ENCODE data around the gene TBL3. TPM values are rescaled to one million over a fixed set of nuclear protein-coding genes. Genes with fewer than 3 reads are reported as not detected.

TBL3 gene
- total and polyA plus RNA-seq, 2 donors (not counting 1 experiment from before 2014, with no cell fraction given): 31.9 to 52.2 TPM

DNA sequence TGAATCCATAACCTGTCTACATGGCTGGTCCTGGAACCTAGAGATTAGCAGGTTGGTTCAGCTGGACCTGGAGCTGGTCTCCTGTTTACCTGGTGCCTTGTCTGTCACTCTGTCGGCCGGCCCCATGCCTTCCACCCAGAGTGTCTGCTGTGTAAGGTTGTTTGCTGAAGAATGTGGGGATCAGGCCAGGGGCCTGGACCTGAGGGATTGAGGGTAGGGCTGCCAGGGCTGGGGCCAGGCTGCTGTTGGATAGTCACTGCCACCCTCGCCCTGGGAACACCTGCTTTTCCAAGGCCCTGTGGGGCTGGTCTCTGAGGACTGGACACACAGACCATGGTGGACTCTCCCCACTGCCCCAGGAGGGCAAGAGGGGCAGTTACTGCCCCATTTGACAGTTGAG, 56.3 kb downstream of the TBL3 start:
- Mint-ChIP-seq H3K4me3 (peak overlapping the region; percentile 55), H3K9me3 (ENCODE audit: insufficient read depth) (no peaks in the 10 kb centered on the region), H3K27ac (no peak overlapping the region), H3K27me3 (peaks cover 10% of the 10 kb centered on the region), H3K4me1 (peaks cover 11% of the 10 kb centered on the region)
- peaks cover 0 to 44% (median 16%) of the 10 kb centered on the region in 4 experiments for H3K27me3 ChIP-seq (replicated peaks in 1 of 4; ENCODE audit: control extremely low read depth in 1 of 4, control insufficient read depth in 3 of 4, insufficient read depth in 4 of 4, low read length in 3 of 4)
- peaks cover 0 to 13% (median 0%) of the 10 kb centered on the region in 3 donors for H3K9me3 ChIP-seq (ENCODE audit: control extremely low read depth in 1 of 3, control insufficient read depth in 2 of 3, insufficient read depth in 1 of 3, low read length in 2 of 3)
- 89% methylated on average over 3 of the region's 3 CpGs for WGBS (ENCODE audit: insufficient coverage)
- DNase-seq (no peak), ATAC-seq (ENCODE audit: low read depth) (no peak)
- intact Hi-C loops (cut with micrococcal nuclease): loop anchor here (10.0 kb wide), 2 partner anchors 227 to 477 kb away; partner anchors contain the start of gene ECI1
- no peaks in the 10 kb centered on the region for H3K36me3 ChIP-seq (replicated peaks in 1 of 2; ENCODE audit: control extremely low read depth in 1 of 2, control insufficient read depth in 1 of 2, extremely low read depth in 1 of 2, insufficient read depth in 2 of 2, low read length in 1 of 2)
- H3K4me1 ChIP-seq (ENCODE audit: control insufficient read depth in 2 of 2, insufficient read depth in 2 of 2, low read length in 2 of 2): peaks cover 18 to 23% of the 10 kb centered on the region in 2 donors
- H4K20me1 ChIP-seq (ENCODE audit: control insufficient read depth, insufficient read depth, low read length, poor library complexity, severe bottlenecking): no peaks in the 10 kb centered on the region
- no peak overlapping the region for H3K4me2 ChIP-seq (replicated peaks; ENCODE audit: low read depth, low read length, poor library complexity, severe bottlenecking)
- no peaks in the 10 kb centered on the region for H3K79me2 ChIP-seq (ENCODE audit: control insufficient read depth, insufficient read depth, low read length)
- CTCF ChIA-PET: interaction anchor here (0.6 to 2.2 kb wide), 6 partner anchors 11 to 473 kb away, joined by 3 to 9 read pairs (median 4); partner anchors contain the start of genes NTHL1, TRAF7 and TSC2
- POLR2A ChIA-PET: no interaction called here
- H3K4me3 ChIP-seq (ENCODE audit: control extremely low read depth in 1 of 5, extremely low read depth in 1 of 5, insufficient read depth in 1 of 5, low read depth in 2 of 5, low read length in 4 of 5): no peak overlapping the region
- H3K9ac ChIP-seq (ENCODE audit: low read length): no peak overlapping the region
- no peak overlapping the region for H3K27ac ChIP-seq (ENCODE audit: low read length in 2 of 2)
- no peak for TF ChIP-seq EZH2 (IDR thresholded peaks at IDR 0.05; ENCODE audit: borderline replicate concordance, insufficient read depth, low read depth, low read length, poor library complexity, severe bottlenecking)
- TF ChIP-seq, protein P1, sequence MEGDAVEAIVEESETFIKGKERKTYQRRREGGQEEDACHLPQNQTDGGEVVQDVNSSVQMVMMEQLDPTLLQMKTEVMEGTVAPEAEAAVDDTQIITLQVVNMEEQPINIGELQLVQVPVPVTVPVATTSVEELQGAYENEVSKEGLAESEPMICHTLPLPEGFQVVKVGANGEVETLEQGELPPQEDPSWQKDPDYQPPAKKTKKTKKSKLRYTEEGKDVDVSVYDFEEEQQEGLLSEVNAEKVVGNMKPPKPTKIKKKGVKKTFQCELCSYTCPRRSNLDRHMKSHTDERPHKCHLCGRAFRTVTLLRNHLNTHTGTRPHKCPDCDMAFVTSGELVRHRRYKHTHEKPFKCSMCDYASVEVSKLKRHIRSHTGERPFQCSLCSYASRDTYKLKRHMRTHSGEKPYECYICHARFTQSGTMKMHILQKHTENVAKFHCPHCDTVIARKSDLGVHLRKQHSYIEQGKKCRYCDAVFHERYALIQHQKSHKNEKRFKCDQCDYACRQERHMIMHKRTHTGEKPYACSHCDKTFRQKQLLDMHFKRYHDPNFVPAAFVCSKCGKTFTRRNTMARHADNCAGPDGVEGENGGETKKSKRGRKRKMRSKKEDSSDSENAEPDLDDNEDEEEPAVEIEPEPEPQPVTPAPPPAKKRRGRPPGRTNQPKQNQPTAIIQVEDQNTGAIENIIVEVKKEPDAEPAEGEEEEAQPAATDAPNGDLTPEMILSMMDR (IDR thresholded peaks at IDR 0.05): no peak
- no peak overlapping the region for H2AFZ ChIP-seq (ENCODE audit: insufficient read depth, low read depth, low read length, poor library complexity, severe bottlenecking)

GRCh38 chr16:2028620-2029220, 56.9 kb downstream of the TBL3 start:
- Mint-ChIP-seq H3K4me1 (peaks cover 8% of the 10 kb centered on the region), H3K27me3 (peaks cover 10% of the 10 kb centered on the region), H3K9me3 (ENCODE audit: insufficient read depth) (no peaks in the 10 kb centered on the region), H3K4me3 (no peak overlapping the region), H3K27ac (no peak overlapping the region)
- TF ChIP-seq, protein P1 (IDR thresholded peaks at IDR 0.05): no peak
- TF ChIP-seq EZH2 (IDR thresholded peaks at IDR 0.05; ENCODE audit: borderline replicate concordance, insufficient read depth, low read depth, low read length, poor library complexity, severe bottlenecking): no peak
- H2AFZ ChIP-seq (ENCODE audit: insufficient read depth, low read depth, low read length, poor library complexity, severe bottlenecking): no peak overlapping the region
- ChIA-PET CTCF (interaction anchor here (0.6 to 2.2 kb wide), 4 partner anchors 12 to 473 kb away, joined by 3 to 9 read pairs (median 4); partner anchors contain the start of gene TRAF7), POLR2A (no interaction called here)
- intact Hi-C loops (cut with micrococcal nuclease): loop anchor here (10.0 kb wide), 2 partner anchors 226 to 476 kb away; partner anchors contain the start of gene ECI1
- no peak overlapping the region for H3K27ac ChIP-seq (ENCODE audit: low read length in 2 of 2)
- peaks cover 14 to 19% of the 10 kb centered on the region in 2 donors for H3K4me1 ChIP-seq (ENCODE audit: control insufficient read depth in 2 of 2, insufficient read depth in 2 of 2, low read length in 2 of 2)
- H4K20me1 ChIP-seq (ENCODE audit: control insufficient read depth, insufficient read depth, low read length, poor library complexity, severe bottlenecking): no peaks in the 10 kb centered on the region
- no peak for DNase-seq
- H3K4me2 ChIP-seq (replicated peaks; ENCODE audit: low read depth, low read length, poor library complexity, severe bottlenecking): no peak overlapping the region
- H3K9ac ChIP-seq (ENCODE audit: low read length): no peak overlapping the region
- peaks cover 0 to 13% (median 0%) of the 10 kb centered on the region in 3 donors for H3K9me3 ChIP-seq (ENCODE audit: control extremely low read depth in 1 of 3, control insufficient read depth in 2 of 3, insufficient read depth in 1 of 3, low read length in 2 of 3)
- no peak overlapping the region for H3K4me3 ChIP-seq (ENCODE audit: control extremely low read depth in 1 of 5, extremely low read depth in 1 of 5, insufficient read depth in 1 of 5, low read depth in 2 of 5, low read length in 4 of 5)
- no peaks in the 10 kb centered on the region for H3K36me3 ChIP-seq (replicated peaks in 1 of 2; ENCODE audit: control extremely low read depth in 1 of 2, control insufficient read depth in 1 of 2, extremely low read depth in 1 of 2, insufficient read depth in 2 of 2, low read length in 1 of 2)
- H3K79me2 ChIP-seq (ENCODE audit: control insufficient read depth, insufficient read depth, low read length): no peaks in the 10 kb centered on the region
- ATAC-seq (ENCODE audit: low read depth): no peak
- peaks cover 0 to 44% (median 15%) of the 10 kb centered on the region in 4 experiments for H3K27me3 ChIP-seq (replicated peaks in 1 of 4; ENCODE audit: control extremely low read depth in 1 of 4, control insufficient read depth in 3 of 4, insufficient read depth in 4 of 4, low read length in 3 of 4)
- 83% methylated on average over 17 of the region's 18 CpGs for WGBS (ENCODE audit: insufficient coverage)
